Endothelial cell of umbilical vein (primary cell): Measurements from ENCODE around the gene BTN2A1. TPM values are rescaled to one million over a fixed set of nuclear protein-coding genes. Genes with fewer than 3 reads are reported as not detected.

Source experiments
- BruUV-seq: library from RNA; stranded (reverse); fragments of 400-500 nt; replicated peaks from 2 replicates; lab custom pipeline; 2021; lab: Mats Ljungman, UMichigan
- CTCF ChIA-PET: fragments of 300-600, 350-600 bp; sonication (Branson Sonifier 250); formaldehyde crosslinking; loops from one replicate; lab custom pipeline; 2021; ENCODE audit warnings: antibody characterized with exemption, inconsistent platforms; lab: Charles Lee
- POLR2A ChIA-PET: fragments of 300-600, 350-600 bp; sonication (Branson Sonifier 250); formaldehyde crosslinking; loops from one replicate; lab custom pipeline; 2021; ENCODE audit warnings: antibody characterized with exemption, inconsistent platforms; lab: Charles Lee
- DNase-seq: peaks from one replicate; pipeline ENCODE4 v3.0.0-alpha.2; 2011; ENCODE audit warnings: low read depth, low spot score
- FAIRE-seq: peaks from 2 replicates; lab custom pipeline; 2011; peaks lifted over from hg19 to GRCh38; lab: Jason Lieb, UNC
- H2AFZ ChIP-seq: 2 replicates; pipeline ENCODE4 v1.6.0; 2012; ENCODE audit warnings: low read depth, low read length, control low read depth, inconsistent platforms
- H3K27ac ChIP-seq: 2 replicates; pipeline ENCODE4 v1.5.1; 2011; ENCODE audit warnings: low read depth, mild to moderate bottlenecking, control low read depth, low read length, moderate library complexity; ENCODE audit not compliant: insufficient read depth
- H3K27me3 ChIP-seq, 2 experiments: 2 replicates each; pipeline versions ENCODE4 v1.6.0 to v1.6.1; 2011; ENCODE audit warnings: low read length in 2 of 2, mixed read lengths in 1 of 2; ENCODE audit not compliant: control insufficient read depth in 2 of 2, insufficient read depth in 2 of 2
- H3K36me3 ChIP-seq, 2 experiments: 2 replicates in 1 of 2; 3 replicates in 1 of 2; pipeline ENCODE4 v1.5.1; 2011; ENCODE audit warnings: low read length in 2 of 2, mild to moderate bottlenecking in 1 of 2, moderate library complexity in 1 of 2; ENCODE audit not compliant: control insufficient read depth in 2 of 2, insufficient read depth in 2 of 2; ENCODE audit errors: extremely low read depth in 1 of 2
- H3K4me1 ChIP-seq: 3 replicates; pipeline ENCODE4 v1.5.1; 2011; ENCODE audit warnings: mild to moderate bottlenecking, low read length; ENCODE audit not compliant: control insufficient read depth, insufficient read depth; ENCODE audit errors: extremely low read depth
- H3K4me2 ChIP-seq: 2 replicates; pipeline ENCODE4 v1.6.1; 2011; ENCODE audit warnings: low read length, control low read depth, mixed read lengths; ENCODE audit not compliant: insufficient read depth
- H3K4me3 ChIP-seq, 3 experiments: fragments of 200-600 bp in 1 of 3; sonication (generic), shearing (Covaris generic) in 1 of 3; replicated peaks in 1 of 3; 2 replicates each; pipeline ENCODE4 v1.5.1; 2011 to 2016; ENCODE audit warnings: control low read depth in 3 of 3, low read length in 3 of 3, mild to moderate bottlenecking in 2 of 3, inconsistent platforms in 1 of 3, low read depth in 1 of 3, moderate library complexity in 1 of 3; ENCODE audit not compliant: insufficient read depth in 1 of 3
- H3K79me2 ChIP-seq: 2 replicates; pipeline ENCODE4 v1.6.0; 2012; ENCODE audit warnings: low read length, inconsistent platforms; ENCODE audit not compliant: control insufficient read depth, insufficient read depth
- H3K9ac ChIP-seq: replicated peaks from 2 replicates; pipeline ENCODE3; 2011; ENCODE audit warnings: low read length, control low read depth; ENCODE audit not compliant: insufficient read depth; ENCODE audit errors: extremely low read depth
- H3K9me1 ChIP-seq: replicated peaks from 3 replicates; pipeline ENCODE4 v1.6.0; 2011; ENCODE audit warnings: mild to moderate bottlenecking, low read length; ENCODE audit not compliant: control insufficient read depth, insufficient read depth; ENCODE audit errors: extremely low read depth
- H3K9me3 ChIP-seq: replicated peaks from 2 replicates; pipeline ENCODE4 v1.5.1; 2012; ENCODE audit warnings: low read length, inconsistent platforms; ENCODE audit not compliant: control insufficient read depth, insufficient read depth
- H4K20me1 ChIP-seq: replicated peaks from 2 replicates; pipeline ENCODE3; 2011; ENCODE audit warnings: mild to moderate bottlenecking, low read length; ENCODE audit not compliant: control insufficient read depth, insufficient read depth; ENCODE audit errors: extremely low read depth
- CTCF ChIP-seq, 2 donors: IDR thresholded peaks; 1 replicate in 1 of 2; 2 replicates in 1 of 2; pipeline ENCODE4 v1.5.1; 2011; ENCODE audit warnings: low read length in 2 of 2, mild to moderate bottlenecking in 2 of 2, moderate library complexity in 2 of 2, control low read depth in 1 of 2, inconsistent platforms in 1 of 2, low read depth in 1 of 2; ENCODE audit not compliant: insufficient read depth in 1 of 2; ENCODE audit errors: extremely low read depth in 1 of 2
- EZH2 ChIP-seq: IDR thresholded peaks from 2 replicates; pipeline ENCODE4 v1.6.1; 2012; ENCODE audit warnings: borderline replicate concordance, low read depth, mild to moderate bottlenecking, moderate library complexity, low read length, inconsistent platforms; ENCODE audit not compliant: severe bottlenecking
- FOS ChIP-seq: IDR thresholded peaks from 2 replicates; pipeline ENCODE4 v1.6.1; 2011; ENCODE audit warnings: mild to moderate bottlenecking, low read length, moderate library complexity, borderline replicate concordance; ENCODE audit not compliant: insufficient read depth
- dilution Hi-C: fragments of 300-500 bp; cut with MboI; formaldehyde crosslinking; loops from one replicate; pipeline ENCODE4 v1.15.0; 2019; ENCODE audit warnings: low sequenced_read_pairs; ENCODE audit not compliant: extremely low pct_ligation_motif_present
- intact Hi-C: fragments of 100-400 bp; cut with micrococcal nuclease; formaldehyde crosslinking; loops from one replicate; pipeline ENCODE4 v1.10.0; 2022
- polyA plus RNA-seq, 4 experiments: library from polyadenylated mRNA; depleted of rRNA in 3 of 4; stranded (reverse) in 3 of 4; unstranded in 1 of 4; fragments of >200 nt; gene quantifications; 2 replicates each; pipeline versions ENCODE4 v1.2.1 to v1.2.3, GENCODE V29; 2011 to 2012; ENCODE audit warnings: missing spikeins in 1 of 4
- total RNA-seq: library from RNA; stranded (reverse); gene quantifications from 2 replicates; pipeline ENCODE4 v1.2.3, GENCODE V29; 2021

The BTN2A1 gene
- total and polyA plus RNA-seq, 2 donors (not counting 3 experiments of a cell fraction or from before 2014, with no cell fraction given) = 25.1 to 31.9 TPM

- no peak for TF ChIP-seq FOS
- TF ChIP-seq EZH2 = no peak
- no peak for TF ChIP-seq CTCF (IDR thresholded peaks at IDR 0.05; ENCODE audit: extremely low read depth in 1 of 2, insufficient read depth in 1 of 2, low read depth in 1 of 2, low read length in 2 of 2)
- POLR2A ChIA-PET = no interaction called here
- Histone ChIP-seq H2AFZ (no peak overlapping the region), H3K4me3 (no peak overlapping the region), H3K9me3 (no peaks in the 10 kb centered on the region), H3K36me3 (peaks cover 0 to 22% of the 10 kb centered on the region in 2 experiments), H3K9ac (no peak overlapping the region), H3K79me2 (no peaks in the 10 kb centered on the region), H3K4me2 (no peak overlapping the region), H3K9me1 (no peaks in the 10 kb centered on the region), H3K4me1 (peaks cover 6% of the 10 kb centered on the region), H3K27ac (no peak overlapping the region), H4K20me1 (no peaks in the 10 kb centered on the region), H3K27me3 (no peaks in the 10 kb centered on the region)
- no TSS peak for BruUV-seq
- CTCF ChIA-PET = interaction anchor here (1.5 kb wide), 1 partner anchor 89 kb away, joined by 3 read pairs; no protein-coding TSS in a partner anchor
- intact Hi-C loops (no loop called here), dilution Hi-C loops (no loop called here)
- FAIRE-seq = no peak
- DNase-seq = no peak
Observed at GRCh38 chr6:26430787-26431186, 27.0 kb upstream of the BTN2A1 start.
